ENCODE measurements around the gene KCNA3. TPM values are rescaled to one million over a fixed set of nuclear protein-coding genes. Genes with fewer than 3 reads are reported as not detected.
A peak's percentile ranks its signal among the peaks of the same experiment; 100 is the strongest.

The KCNA3 gene
- total RNA-seq, 3 donors from 2014 or later: 23.8 to 32.3 (median 27.4) TPM

DNA sequence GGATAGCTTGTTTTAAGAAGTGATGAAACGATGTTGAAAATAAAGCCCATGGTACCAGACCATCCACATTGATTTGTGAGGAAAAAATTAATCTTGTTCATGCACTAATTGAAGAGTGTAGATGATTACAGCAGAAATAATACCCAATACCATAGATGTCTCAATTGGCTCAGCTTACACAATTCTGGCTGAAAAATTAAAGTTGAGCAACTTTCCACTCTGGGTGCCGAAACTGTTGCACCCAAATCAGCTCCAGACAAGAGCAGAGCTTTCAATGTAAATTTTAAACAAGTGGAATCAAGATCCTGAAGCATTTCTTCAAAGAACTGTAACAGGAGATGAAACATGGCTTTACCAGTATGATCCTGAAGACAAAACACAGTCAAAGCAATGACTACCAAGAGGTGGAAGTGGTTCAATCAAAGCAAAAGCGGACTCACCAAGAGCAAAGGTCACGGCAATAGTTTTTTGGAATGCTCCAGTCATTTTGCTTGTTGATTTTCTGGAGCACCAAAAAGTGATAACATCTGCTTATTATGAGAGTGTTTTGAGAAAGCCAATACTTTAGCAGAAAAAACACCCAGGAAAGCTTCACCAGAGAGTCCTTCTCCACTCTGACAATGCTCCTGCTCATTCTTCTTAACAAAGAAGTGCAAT lies 16.1 kb upstream of the KCNA3 start:
- Mint-ChIP-seq H3K36me3 (ENCODE audit: insufficient read depth) (no peaks in the 10 kb centered on the region), H3K9me3 (no peaks in the 10 kb centered on the region), H3K27me3 (ENCODE audit: low read depth) (peaks cover 2% of the 10 kb centered on the region), H3K4me1 (ENCODE audit: low read depth) (peaks cover 1% of the 10 kb centered on the region), H3K4me3 (no peak overlapping the region)
- DNase-seq: no peak
- no peak for ATAC-seq

DNA sequence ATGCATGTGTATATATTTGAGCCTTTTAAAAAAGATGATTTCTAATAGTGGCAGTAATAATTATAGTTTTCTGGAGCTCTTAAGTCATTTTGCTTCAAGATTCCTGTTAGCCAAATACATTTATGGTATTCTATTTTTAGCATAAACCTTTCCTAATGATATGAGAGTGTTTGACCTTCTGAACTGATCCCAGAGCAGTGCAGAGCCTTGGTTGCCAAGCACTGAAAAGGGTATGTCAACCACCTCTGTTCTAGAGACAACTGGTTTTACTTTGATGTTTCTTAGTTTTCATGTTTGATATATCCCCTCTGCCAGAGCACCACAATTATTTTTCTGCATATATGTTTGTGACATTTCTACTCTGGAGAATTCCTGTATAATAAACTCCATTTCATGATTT lies 15.1 kb upstream of the KCNA3 start:
- Mint-ChIP-seq H3K4me3 (no peak overlapping the region), H3K4me1 (ENCODE audit: low read depth) (peaks cover 2% of the 10 kb centered on the region), H3K27me3 (ENCODE audit: low read depth) (no peaks in the 10 kb centered on the region), H3K36me3 (ENCODE audit: insufficient read depth) (no peaks in the 10 kb centered on the region), H3K9me3 (no peaks in the 10 kb centered on the region)
- ATAC-seq (no peak), DNase-seq (no peak)

DNA sequence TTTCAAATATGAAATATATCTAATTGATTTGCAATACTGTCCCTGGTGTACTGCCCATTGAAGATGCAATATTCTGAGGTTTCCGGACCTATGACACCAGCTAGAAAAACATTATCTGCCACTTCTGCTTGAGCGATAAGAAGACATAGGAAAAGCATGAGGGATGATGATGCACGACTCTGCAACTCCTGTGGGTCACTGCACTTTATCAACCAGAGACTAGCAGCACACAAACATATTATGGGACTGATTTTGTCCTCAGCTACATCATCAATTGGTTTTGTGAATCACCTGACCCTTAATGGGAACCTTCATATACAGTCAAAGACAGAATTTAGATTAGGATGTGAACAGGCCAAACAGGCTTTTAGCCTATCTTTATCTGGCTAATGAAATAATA lies 13.8 kb upstream of the KCNA3 start:
- Mint-ChIP-seq H3K36me3 (ENCODE audit: insufficient read depth) (no peaks in the 10 kb centered on the region), H3K9me3 (no peaks in the 10 kb centered on the region), H3K4me1 (ENCODE audit: low read depth) (peaks cover 8% of the 10 kb centered on the region), H3K27me3 (ENCODE audit: low read depth) (no peaks in the 10 kb centered on the region), H3K4me3 (no peak overlapping the region)
- DNase-seq (no peak), ATAC-seq (no peak)

DNA sequence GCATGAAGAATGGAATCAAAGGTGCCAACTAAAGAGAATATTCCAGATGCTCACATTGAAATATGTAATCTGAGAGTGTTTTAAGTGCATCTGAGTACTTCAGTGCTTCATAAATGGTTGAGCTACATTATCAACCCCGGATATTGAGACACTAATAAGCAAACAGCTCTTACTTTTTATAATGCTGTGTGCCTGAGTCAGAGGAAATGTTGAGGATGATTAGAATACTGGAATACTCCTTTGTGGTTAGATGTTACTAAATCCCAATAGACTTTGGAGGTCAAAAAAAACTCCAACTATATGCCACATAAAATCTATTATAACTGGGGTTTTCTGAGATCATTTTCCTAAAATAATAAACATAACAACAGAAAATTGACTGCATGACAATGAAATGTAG lies 12.5 kb upstream of the KCNA3 start:
- Mint-ChIP-seq H3K9me3 (no peaks in the 10 kb centered on the region), H3K27me3 (ENCODE audit: low read depth) (no peaks in the 10 kb centered on the region), H3K4me3 (no peak overlapping the region)

DNA sequence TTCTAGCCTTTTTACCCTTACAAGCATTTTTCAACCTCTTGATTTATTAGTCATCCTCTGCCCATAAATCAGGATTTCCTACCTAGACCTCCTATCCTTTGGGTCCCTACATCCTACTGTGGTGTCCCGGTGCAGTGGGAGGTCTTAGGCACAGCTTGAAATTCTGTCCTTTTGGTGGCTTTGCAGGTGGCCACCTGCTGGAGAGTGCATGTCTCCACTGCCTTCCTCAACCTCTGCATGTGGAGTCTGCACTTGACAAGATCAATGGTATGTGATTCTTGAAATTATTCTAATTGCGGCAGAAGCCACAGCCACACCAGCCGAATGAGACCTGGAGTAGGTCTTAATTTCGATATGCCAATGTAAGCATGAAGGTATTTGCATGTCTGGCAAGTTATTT lies 11.4 kb upstream of the KCNA3 start:
- peak in 1 of 2 donors; percentile 34 for ATAC-seq
- peaks cover 8% of the 10 kb centered on the region for H3K4me1 Mint-ChIP-seq (ENCODE audit: low read depth)
- no peaks in the 10 kb centered on the region for H3K36me3 Mint-ChIP-seq (ENCODE audit: insufficient read depth)
- no peak overlapping the region for H3K4me3 Mint-ChIP-seq
- no peaks in the 10 kb centered on the region for H3K27me3 Mint-ChIP-seq (ENCODE audit: low read depth)
- H3K9me3 Mint-ChIP-seq: no peaks in the 10 kb centered on the region
- DNase-seq: peak; percentile 14

More for the DNA sequence above, 12.5 kb upstream of the KCNA3 start:
- Mint-ChIP-seq H3K36me3 (ENCODE audit: insufficient read depth) (no peaks in the 10 kb centered on the region), H3K4me1 (ENCODE audit: low read depth) (peaks cover 8% of the 10 kb centered on the region)
- no peak for DNase-seq
- ATAC-seq: no peak

DNA sequence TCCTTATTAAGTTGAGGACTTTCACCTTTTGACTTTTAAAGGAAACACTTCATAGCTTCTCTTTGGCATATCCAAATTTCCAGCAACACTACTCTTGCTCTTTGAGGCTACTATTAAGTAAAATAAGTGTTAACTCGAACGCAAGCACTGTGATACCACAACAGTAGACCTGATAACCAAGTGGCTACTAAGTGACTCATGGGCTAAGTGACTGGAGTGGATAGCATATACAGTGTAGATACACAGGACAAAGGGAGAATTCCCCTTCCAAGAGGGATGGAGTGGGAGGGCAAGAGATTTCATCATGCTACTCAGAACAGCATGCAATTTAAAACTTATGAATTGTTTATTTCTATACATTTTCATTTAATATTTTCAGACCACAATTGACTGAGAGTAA lies 9.8 kb upstream of the KCNA3 start:
- ATAC-seq: peak in 1 of 2 donors; percentile 28

DNA sequence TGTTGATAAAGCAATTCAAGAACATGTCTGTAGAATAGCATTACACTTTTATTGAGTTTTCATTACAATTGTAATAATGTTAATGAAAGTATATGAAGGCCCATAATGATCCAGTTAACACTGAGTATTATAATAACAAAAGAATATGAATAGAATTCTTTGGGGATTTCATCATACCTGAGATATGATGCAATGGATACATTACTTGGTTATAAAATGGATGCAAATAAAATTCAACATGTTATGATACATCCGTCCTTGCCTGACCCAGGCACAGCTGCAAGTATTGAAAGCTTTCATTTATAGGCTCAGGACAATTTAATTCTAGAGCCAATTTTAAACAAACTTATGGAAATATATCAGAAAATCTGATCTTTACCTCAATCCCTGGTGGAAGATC lies 8.2 kb upstream of the KCNA3 start:
- H3K36me3 Mint-ChIP-seq (ENCODE audit: insufficient read depth): peaks cover 4% of the 10 kb centered on the region
- ATAC-seq: no peak
- H3K4me1 Mint-ChIP-seq (ENCODE audit: low read depth): peaks cover 14% of the 10 kb centered on the region
- no peak overlapping the region for H3K4me3 Mint-ChIP-seq
- no peaks in the 10 kb centered on the region for H3K27me3 Mint-ChIP-seq (ENCODE audit: low read depth)
- no peaks in the 10 kb centered on the region for H3K9me3 Mint-ChIP-seq
- no peak for DNase-seq

More for the DNA sequence above, 9.8 kb upstream of the KCNA3 start:
- H3K4me3 Mint-ChIP-seq: no peak overlapping the region
- H3K4me1 Mint-ChIP-seq (ENCODE audit: low read depth): peaks cover 11% of the 10 kb centered on the region
- H3K27me3 Mint-ChIP-seq (ENCODE audit: low read depth): no peaks in the 10 kb centered on the region
- H3K9me3 Mint-ChIP-seq: no peaks in the 10 kb centered on the region
- peaks cover 4% of the 10 kb centered on the region for H3K36me3 Mint-ChIP-seq (ENCODE audit: insufficient read depth)
- DNase-seq: no peak

DNA sequence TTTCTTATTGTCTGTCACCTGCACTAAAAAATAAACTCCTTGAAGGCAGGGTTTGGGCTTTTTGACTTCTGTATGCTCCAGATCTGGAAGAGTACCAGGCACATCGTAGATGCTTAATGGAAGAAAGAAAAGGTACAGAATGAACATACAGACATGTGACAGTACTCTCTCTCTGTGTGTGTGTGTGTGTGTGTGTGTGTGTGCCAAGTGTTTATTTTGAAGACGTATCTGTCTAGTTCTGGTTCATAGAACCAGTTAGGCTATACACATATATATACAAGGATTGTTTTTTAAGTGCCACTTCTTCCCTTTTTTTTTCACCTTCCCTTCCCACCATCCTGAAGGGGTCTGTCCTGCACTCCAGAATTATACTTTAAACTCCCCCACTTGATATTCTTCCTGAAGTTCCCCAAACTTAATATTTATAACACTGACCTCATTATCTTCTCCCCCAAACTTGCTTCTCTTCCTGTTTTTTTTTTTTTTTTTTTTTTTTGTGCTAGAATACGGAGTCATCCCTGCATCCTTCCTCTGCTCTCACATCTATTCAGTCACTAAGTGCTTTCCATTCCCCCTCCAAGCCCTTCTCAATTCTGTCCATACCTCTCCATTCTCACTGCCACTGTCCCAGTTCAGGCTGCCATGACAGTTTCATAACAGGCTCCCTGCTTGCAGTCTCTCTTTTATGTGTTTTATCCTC lies 5.4 kb upstream of the KCNA3 start:
- no peak overlapping the region for H3K4me3 Mint-ChIP-seq

DNA sequence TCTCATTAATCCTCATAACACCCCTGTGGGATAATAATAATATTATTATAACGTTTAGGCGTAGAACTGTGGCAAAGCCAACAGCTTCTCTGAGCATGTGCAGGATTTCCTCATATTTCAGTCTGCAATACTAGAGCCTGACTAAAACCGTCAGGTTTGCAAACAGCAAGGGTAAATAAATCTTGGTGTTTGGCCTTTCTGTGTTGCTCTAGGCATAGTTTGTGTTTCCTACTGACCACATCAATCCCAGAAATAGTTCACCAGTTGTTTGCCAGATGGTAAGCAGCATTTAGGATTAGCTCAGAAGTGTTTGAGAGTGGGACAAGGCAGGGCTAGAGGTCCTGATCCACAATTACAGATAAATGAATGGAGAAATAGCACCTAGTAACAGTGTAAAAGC lies 2.8 kb upstream of the KCNA3 start:
- Mint-ChIP-seq H3K4me3 (no peak overlapping the region), H3K27me3 (ENCODE audit: low read depth) (no peaks in the 10 kb centered on the region), H3K4me1 (ENCODE audit: low read depth) (peaks cover 32% of the 10 kb centered on the region), H3K9me3 (no peaks in the 10 kb centered on the region), H3K36me3 (ENCODE audit: insufficient read depth) (peaks cover 7% of the 10 kb centered on the region)
- DNase-seq (no peak), ATAC-seq (no peak)

More for the DNA sequence above, 5.4 kb upstream of the KCNA3 start:
- no peak for ATAC-seq
- Mint-ChIP-seq H3K36me3 (ENCODE audit: insufficient read depth) (peaks cover 4% of the 10 kb centered on the region), H3K9me3 (no peaks in the 10 kb centered on the region), H3K27me3 (ENCODE audit: low read depth) (no peaks in the 10 kb centered on the region), H3K4me1 (ENCODE audit: low read depth) (peaks cover 29% of the 10 kb centered on the region)
- DNase-seq: no peak

DNA sequence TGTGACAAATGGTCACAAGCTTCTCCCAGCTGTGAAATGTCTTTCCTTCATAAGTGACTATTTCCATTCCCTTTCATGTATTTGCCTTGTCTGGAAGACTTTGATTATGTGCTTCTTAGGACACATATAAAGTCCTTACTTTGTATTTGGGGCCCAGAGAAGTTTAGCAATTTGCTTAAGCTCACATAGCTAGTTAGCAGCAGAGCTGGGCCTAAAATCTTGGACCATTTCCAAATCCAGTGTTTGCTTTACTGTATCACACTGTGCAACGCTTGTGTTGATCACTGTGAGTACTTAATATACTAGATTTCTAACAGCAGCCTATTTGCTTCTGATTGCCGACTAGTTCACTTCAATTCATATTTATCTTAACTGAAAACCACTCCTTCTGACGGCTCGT lies 2.2 kb upstream of the KCNA3 start:
- ATAC-seq (no peak), DNase-seq (no peak)
- H3K27me3 Mint-ChIP-seq (ENCODE audit: low read depth): no peaks in the 10 kb centered on the region
- no peak overlapping the region for H3K4me3 Mint-ChIP-seq
- peaks cover 7% of the 10 kb centered on the region for H3K36me3 Mint-ChIP-seq (ENCODE audit: insufficient read depth)
- no peaks in the 10 kb centered on the region for H3K9me3 Mint-ChIP-seq
- peaks cover 38% of the 10 kb centered on the region for H3K4me1 Mint-ChIP-seq (ENCODE audit: low read depth)

DNA sequence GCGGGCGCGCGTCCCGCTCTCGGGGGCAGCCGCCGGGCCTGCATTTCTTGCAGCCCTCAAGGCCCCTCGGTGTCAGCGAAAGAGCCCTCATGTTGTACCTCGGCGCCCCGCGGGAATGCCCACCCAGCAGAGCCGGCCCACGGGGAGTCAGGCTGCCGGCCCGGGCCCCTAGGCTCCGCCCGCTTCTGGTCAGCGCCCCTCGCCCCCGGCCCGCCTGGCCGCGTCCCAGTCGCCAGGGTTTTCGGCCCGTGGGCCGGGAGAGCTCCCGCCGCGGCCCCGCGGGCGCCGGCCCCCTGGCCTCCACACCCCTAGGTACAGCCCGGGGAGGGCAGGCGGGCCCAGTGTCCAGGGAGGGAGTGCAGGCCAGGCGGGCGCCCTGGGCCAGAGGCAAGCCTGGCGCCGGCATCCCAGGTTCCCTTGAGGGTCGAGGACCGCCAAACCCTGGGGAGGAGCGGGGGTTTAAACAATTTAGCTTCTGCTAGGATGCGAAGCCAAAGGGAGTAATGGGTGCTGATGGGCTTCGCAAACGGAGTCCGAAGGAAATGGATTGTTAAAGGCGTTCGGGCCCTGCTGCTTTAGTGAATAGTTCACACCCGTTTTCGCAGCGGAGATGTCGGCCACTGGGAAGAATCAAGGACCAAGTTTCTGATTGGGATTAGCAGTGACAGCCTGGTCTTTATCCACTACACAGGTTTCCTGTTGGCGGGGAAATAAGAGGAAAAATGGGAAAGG lies 486 bp upstream of the KCNA3 start:
- peak overlapping the region; percentile 72 for H3K4me3 Mint-ChIP-seq
- no peak for ATAC-seq

DNA sequence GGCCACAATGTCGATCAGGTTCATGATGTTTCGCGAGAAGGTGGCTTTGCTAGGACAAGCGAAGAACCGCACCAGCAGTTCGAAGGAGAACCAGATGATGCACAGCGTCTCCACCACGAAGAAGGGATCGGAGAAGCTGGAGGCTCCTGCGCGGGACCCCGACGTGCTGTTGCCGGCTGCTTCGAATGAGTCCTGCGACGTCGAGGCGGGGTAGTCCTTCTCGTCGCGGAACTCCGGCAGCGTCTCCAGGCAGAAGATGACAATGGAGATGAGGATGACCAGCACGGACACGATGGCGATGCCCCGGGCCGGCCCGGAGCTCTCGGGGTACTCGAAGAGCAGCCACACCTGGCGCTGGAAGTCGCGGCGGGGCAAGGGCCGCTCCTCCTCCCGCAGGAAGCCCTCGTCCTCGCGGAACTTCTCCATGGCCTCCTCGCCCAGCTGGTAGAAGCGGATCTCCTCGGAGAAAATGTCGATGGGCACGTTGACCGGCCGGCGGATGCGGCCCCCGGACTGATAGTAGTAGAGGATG lies 869 bp downstream of the KCNA3 start:
- Mint-ChIP-seq H3K36me3 (ENCODE audit: insufficient read depth) (peaks cover 3% of the 10 kb centered on the region), H3K4me1 (ENCODE audit: low read depth) (peaks cover 58% of the 10 kb centered on the region), H3K9me3 (no peaks in the 10 kb centered on the region), H3K4me3 (peak overlapping the region; percentile 95), H3K27me3 (ENCODE audit: low read depth) (no peaks in the 10 kb centered on the region)
- DNase-seq (peak; percentile 13), ATAC-seq (peak in 1 of 2 donors; percentile 1)

More for the DNA sequence above, 486 bp upstream of the KCNA3 start:
- Mint-ChIP-seq H3K9me3 (no peaks in the 10 kb centered on the region), H3K27me3 (ENCODE audit: low read depth) (no peaks in the 10 kb centered on the region), H3K4me1 (ENCODE audit: low read depth) (peaks cover 50% of the 10 kb centered on the region), H3K36me3 (ENCODE audit: insufficient read depth) (peaks cover 3% of the 10 kb centered on the region)
- no peak for DNase-seq

DNA sequence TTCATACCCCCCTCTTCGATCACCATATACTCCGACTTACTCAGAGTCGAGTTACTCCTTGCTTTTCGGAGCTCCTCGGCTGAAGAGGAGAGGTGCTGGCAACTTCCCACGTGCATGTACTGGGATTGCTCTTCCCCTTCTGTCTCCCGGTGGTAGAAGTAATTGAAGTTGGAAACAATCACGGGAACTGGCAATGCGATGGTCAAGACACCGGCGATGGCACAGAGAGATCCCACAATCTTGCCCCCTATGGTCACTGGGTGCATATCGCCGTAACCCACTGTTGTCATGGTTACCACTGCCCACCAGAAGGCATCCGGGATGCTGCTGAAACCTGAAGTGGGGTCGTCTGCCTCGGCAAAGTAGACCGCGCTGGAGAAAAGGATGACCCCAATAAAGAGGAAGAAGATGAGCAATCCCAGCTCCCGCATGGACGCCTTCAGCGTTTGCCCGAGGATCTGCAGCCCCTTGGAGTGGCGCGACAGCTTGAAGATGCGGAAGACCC lies 1.5 kb downstream of the KCNA3 start:
- ATAC-seq: no peak
- H3K27me3 Mint-ChIP-seq (ENCODE audit: low read depth): no peaks in the 10 kb centered on the region
- H3K36me3 Mint-ChIP-seq (ENCODE audit: insufficient read depth): peaks cover 5% of the 10 kb centered on the region

DNA sequence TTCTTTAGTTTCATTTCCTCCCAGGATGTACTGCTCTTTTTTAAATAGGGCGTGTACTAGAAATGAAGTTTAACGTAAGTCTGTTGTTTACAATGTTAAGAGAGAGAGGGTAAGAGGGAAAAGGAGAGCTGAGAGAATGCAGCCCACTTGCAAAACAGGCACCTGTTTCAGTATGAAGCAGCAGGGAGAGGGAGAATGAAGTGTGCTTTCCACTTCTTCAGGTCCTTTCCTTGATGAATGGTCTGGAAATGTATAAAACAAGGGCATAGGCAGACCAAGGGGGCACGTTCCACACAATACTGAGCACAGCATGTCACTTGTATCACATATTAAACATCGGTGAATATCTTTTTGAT lies 2.0 kb downstream of the KCNA3 start:
- Mint-ChIP-seq H3K4me1 (ENCODE audit: low read depth) (peaks cover 58% of the 10 kb centered on the region), H3K4me3 (peak overlapping the region; percentile 95), H3K36me3 (ENCODE audit: insufficient read depth) (peaks cover 5% of the 10 kb centered on the region)

More for the DNA sequence above, 1.5 kb downstream of the KCNA3 start:
- H3K9me3 Mint-ChIP-seq: no peaks in the 10 kb centered on the region
- no peak for DNase-seq
- H3K4me1 Mint-ChIP-seq (ENCODE audit: low read depth): peaks cover 62% of the 10 kb centered on the region
- H3K4me3 Mint-ChIP-seq: peak overlapping the region; percentile 95

More for the DNA sequence above, 2.0 kb downstream of the KCNA3 start:
- ATAC-seq (peak; percentile 34 to 39), DNase-seq (no peak)
- Mint-ChIP-seq H3K27me3 (ENCODE audit: low read depth) (no peaks in the 10 kb centered on the region), H3K9me3 (no peaks in the 10 kb centered on the region)

All from activated T-cell treated with anti-CD3 and anti-CD28 coated beads, Interleukin-2, amount 50 U/mL, for 4 hours (primary cell).